Activated CD8-positive, alpha-beta memory T cell treated with anti-CD3 and anti-CD28 coated beads, Interleukin-2, amount 10 ng/mL, durations not matched to agents 7 days and 5 days (primary cell): ENCODE results near the gene CDHR1. TPM values are rescaled to one million over a fixed set of nuclear protein-coding genes. Genes with fewer than 3 reads are reported as not detected.

Source experiments
- ATAC-seq: fragments of 150-1000 bp; cut with Tn5 transposase; one replicate; pipeline ENCODE4 v1.10.0; 2021; ENCODE audit warnings: moderate library complexity
- CTCF ChIA-PET: fragments of 350-600 bp; sonication (Branson Sonifier 250); formaldehyde crosslinking; loops from one replicate; lab custom pipeline; 2021; ENCODE audit warnings: antibody characterized with exemption; lab: Charles Lee
- DNase-seq: peaks from one replicate; pipeline ENCODE4 v3.0.0-alpha.2; 2020
- H3K27ac Mint-ChIP-seq: one replicate; pipeline ENCODE4 v1.8.0; 2021; ENCODE audit warnings: mild to moderate bottlenecking, mixed read lengths
- H3K27me3 Mint-ChIP-seq: one replicate; pipeline ENCODE4 v1.8.0; 2021; ENCODE audit warnings: mixed read lengths
- H3K36me3 Mint-ChIP-seq: one replicate; pipeline ENCODE4 v1.8.0; 2021; ENCODE audit warnings: mild to moderate bottlenecking, mixed read lengths
- H3K4me1 Mint-ChIP-seq: one replicate; pipeline ENCODE4 v1.8.0; 2021; ENCODE audit warnings: mixed read lengths
- H3K4me3 Mint-ChIP-seq: one replicate; pipeline ENCODE4 v1.8.0; 2021; ENCODE audit warnings: mild to moderate bottlenecking, moderate library complexity, mixed read lengths
- H3K9me3 Mint-ChIP-seq: one replicate; pipeline ENCODE4 v1.8.0; 2022; ENCODE audit warnings: low read depth, mixed read lengths
- total RNA-seq, 2 experiments: library from RNA; stranded (reverse); gene quantifications; one replicate each; pipeline ENCODE4 v1.2.3, GENCODE V29; 2021

Gene CDHR1
- total RNA-seq, 2 experiments from 2014 or later = 0.37 to 1.6 TPM

- Mint-ChIP-seq H3K9me3 (no peaks in the 10 kb centered on the region), H3K27ac (no peak overlapping the region), H3K27me3 (peaks cover 36% of the 10 kb centered on the region), H3K36me3 (no peaks in the 10 kb centered on the region), H3K4me3 (no peak overlapping the region), H3K4me1 (no peaks in the 10 kb centered on the region)
- CTCF ChIA-PET = interaction anchor here (1.1 kb wide), 1 partner anchor 38 kb away, joined by 3 read pairs; no protein-coding TSS in a partner anchor
- no peak for DNase-seq
- no peak for ATAC-seq
Measured at GRCh38 chr10:84226616-84227015, 32.3 kb downstream of the CDHR1 start.

- DNase-seq (no peak), ATAC-seq (no peak)
- CTCF ChIA-PET = no interaction called here
- no peaks in the 10 kb centered on the region for H3K9me3 Mint-ChIP-seq
- no peaks in the 10 kb centered on the region for H3K36me3 Mint-ChIP-seq
- H3K27ac Mint-ChIP-seq = no peak overlapping the region
- H3K27me3 Mint-ChIP-seq = peaks cover 36% of the 10 kb centered on the region
- no peak overlapping the region for H3K4me3 Mint-ChIP-seq
- H3K4me1 Mint-ChIP-seq = no peaks in the 10 kb centered on the region
Measured at GRCh38 chr10:84227810-84228209, 33.5 kb downstream of the CDHR1 start.

GRCh38 chr10:84230359-84230758 lies 36.0 kb downstream of the CDHR1 start:
- no peak overlapping the region for H3K4me3 Mint-ChIP-seq

GRCh38 chr10:84232376-84232775 lies 38.0 kb downstream of the CDHR1 start:
- ATAC-seq = no peak
- Mint-ChIP-seq H3K4me1 (no peaks in the 10 kb centered on the region), H3K27me3 (peaks cover 30% of the 10 kb centered on the region), H3K4me3 (no peak overlapping the region), H3K27ac (no peak overlapping the region), H3K36me3 (no peaks in the 10 kb centered on the region), H3K9me3 (no peaks in the 10 kb centered on the region)
- CTCF ChIA-PET = no interaction called here
- DNase-seq = no peak

More at GRCh38 chr10:84230359-84230758, 36.0 kb downstream of the CDHR1 start:
- CTCF ChIA-PET = no interaction called here
- ATAC-seq (no peak), DNase-seq (no peak)
- no peak overlapping the region for H3K27ac Mint-ChIP-seq
- peaks cover 32% of the 10 kb centered on the region for H3K27me3 Mint-ChIP-seq
- H3K36me3 Mint-ChIP-seq = no peaks in the 10 kb centered on the region
- no peaks in the 10 kb centered on the region for H3K4me1 Mint-ChIP-seq
- no peaks in the 10 kb centered on the region for H3K9me3 Mint-ChIP-seq

GRCh38 chr10:84233940-84234339 lies 39.6 kb downstream of the CDHR1 start:
- Mint-ChIP-seq H3K9me3 (no peaks in the 10 kb centered on the region), H3K4me3 (no peak overlapping the region), H3K36me3 (no peaks in the 10 kb centered on the region), H3K4me1 (no peaks in the 10 kb centered on the region), H3K27ac (no peak overlapping the region), H3K27me3 (peaks cover 27% of the 10 kb centered on the region)
- CTCF ChIA-PET = interaction anchor here (0.9 kb wide), 1 partner anchor 31 kb away, joined by 3 read pairs; no protein-coding TSS in a partner anchor
- no peak for ATAC-seq
- no peak for DNase-seq

GRCh38 chr10:84234479-84234878 lies 40.1 kb downstream of the CDHR1 start:
- DNase-seq = no peak
- Mint-ChIP-seq H3K27me3 (peaks cover 26% of the 10 kb centered on the region), H3K36me3 (no peaks in the 10 kb centered on the region), H3K9me3 (no peaks in the 10 kb centered on the region), H3K4me1 (no peaks in the 10 kb centered on the region), H3K27ac (no peak overlapping the region), H3K4me3 (no peak overlapping the region)
- ATAC-seq = no peak
- CTCF ChIA-PET = no interaction called here

GRCh38 chr10:84235096-84235495 lies 40.8 kb downstream of the CDHR1 start:
- no peak for ATAC-seq
- H3K4me3 Mint-ChIP-seq = no peak overlapping the region
- H3K27me3 Mint-ChIP-seq = peaks cover 21% of the 10 kb centered on the region

GRCh38 chr10:84236807-84237198 lies 42.5 kb downstream of the CDHR1 start:
- CTCF ChIA-PET = interaction anchor here (1.0 to 1.6 kb wide), 4 partner anchors 9 to 306 kb away, joined by 3 to 5 read pairs (median 4); no protein-coding TSS in a partner anchor
- no peak overlapping the region for H3K4me3 Mint-ChIP-seq

More at GRCh38 chr10:84235096-84235495, 40.8 kb downstream of the CDHR1 start:
- CTCF ChIA-PET = no interaction called here
- Mint-ChIP-seq H3K27ac (no peak overlapping the region), H3K4me1 (no peaks in the 10 kb centered on the region), H3K36me3 (no peaks in the 10 kb centered on the region), H3K9me3 (no peaks in the 10 kb centered on the region)
- DNase-seq = no peak

GRCh38 chr10:84237199-84238051 lies 43.1 kb downstream of the CDHR1 start:
- Mint-ChIP-seq H3K9me3 (no peaks in the 10 kb centered on the region), H3K4me3 (no peak overlapping the region), H3K27me3 (peaks cover 16% of the 10 kb centered on the region), H3K27ac (no peak overlapping the region), H3K4me1 (no peaks in the 10 kb centered on the region), H3K36me3 (no peaks in the 10 kb centered on the region)
- no peak for ATAC-seq
- CTCF ChIA-PET = interaction anchor here (1.0 to 1.6 kb wide), 4 partner anchors 9 to 305 kb away, joined by 3 to 5 read pairs (median 4); no protein-coding TSS in a partner anchor
- no peak for DNase-seq

More at GRCh38 chr10:84236807-84237198, 42.5 kb downstream of the CDHR1 start:
- H3K27ac Mint-ChIP-seq = no peak overlapping the region
- ATAC-seq (no peak), DNase-seq (no peak)
- H3K36me3 Mint-ChIP-seq = no peaks in the 10 kb centered on the region
- no peaks in the 10 kb centered on the region for H3K4me1 Mint-ChIP-seq
- peaks cover 16% of the 10 kb centered on the region for H3K27me3 Mint-ChIP-seq
- no peaks in the 10 kb centered on the region for H3K9me3 Mint-ChIP-seq

- DNase-seq = no peak
- H3K36me3 Mint-ChIP-seq = no peaks in the 10 kb centered on the region
- no peaks in the 10 kb centered on the region for H3K4me1 Mint-ChIP-seq
- no peaks in the 10 kb centered on the region for H3K9me3 Mint-ChIP-seq
- H3K4me3 Mint-ChIP-seq = no peak overlapping the region
- H3K27me3 Mint-ChIP-seq = peaks cover 16% of the 10 kb centered on the region
- no peak for ATAC-seq
- CTCF ChIA-PET = interaction anchor here (1.1 to 1.5 kb wide), 2 partner anchors 23 to 298 kb away, joined by 3 read pairs; no protein-coding TSS in a partner anchor
- no peak overlapping the region for H3K27ac Mint-ChIP-seq
Measured at GRCh38 chr10:84238909-84239308, 44.6 kb downstream of the CDHR1 start.

- no peaks in the 10 kb centered on the region for H3K4me1 Mint-ChIP-seq
- H3K27me3 Mint-ChIP-seq = peaks cover 19% of the 10 kb centered on the region
- H3K9me3 Mint-ChIP-seq = no peaks in the 10 kb centered on the region
- no peak within 1 kb of the TSS for H3K4me3 Mint-ChIP-seq
- ATAC-seq (no peak), DNase-seq (no peak)
- no peak within 1 kb of the TSS for H3K27ac Mint-ChIP-seq
- CTCF ChIA-PET = no interaction called here
- no peaks in the 10 kb centered on the region for H3K36me3 Mint-ChIP-seq
Measured at GRCh38 chr10:84241185-84241790, 47.0 kb downstream of the CDHR1 start, which contains the start of gene LRIT1. Gene LRIT1 (minus strand): TSS chr10:84241546. CDS start chr10:84241439, 107 bp downstream.

GRCh38 chr10:84243759-84244158 lies 49.4 kb downstream of the CDHR1 start:
- no peak for DNase-seq
- no peak overlapping the region for H3K4me3 Mint-ChIP-seq
- H3K4me1 Mint-ChIP-seq = no peaks in the 10 kb centered on the region
- peaks cover 7% of the 10 kb centered on the region for H3K27me3 Mint-ChIP-seq
- CTCF ChIA-PET = no interaction called here
- no peak for ATAC-seq
- no peaks in the 10 kb centered on the region for H3K36me3 Mint-ChIP-seq
- H3K9me3 Mint-ChIP-seq = no peaks in the 10 kb centered on the region
- no peak overlapping the region for H3K27ac Mint-ChIP-seq

- Mint-ChIP-seq H3K27me3 (peaks cover 3% of the 10 kb centered on the region), H3K27ac (no peak within 1 kb of the TSS), H3K4me3 (no peak within 1 kb of the TSS), H3K9me3 (no peaks in the 10 kb centered on the region), H3K36me3 (no peaks in the 10 kb centered on the region), H3K4me1 (no peaks in the 10 kb centered on the region)
- CTCF ChIA-PET = interaction anchor here (1.1 kb wide), 1 partner anchor 10 kb away, joined by 3 read pairs; no protein-coding TSS in a partner anchor
- DNase-seq (no peak), ATAC-seq (no peak)
Measured at GRCh38 chr10:84244651-84245270, 50.4 kb downstream of the CDHR1 start, which contains the start of gene RGR. Gene RGR (plus strand): TSS chr10:84245053. CDS start chr10:84245091, 38 bp downstream.
